Activated CD4-positive, alpha-beta T cell treated with anti-CD3 and anti-CD28 coated beads, Interleukin-2, amount 10 ng/mL, durations not matched to agents 7 days and 5 days (primary cell): Measurements from ENCODE around the gene PRRC1. TPM values are rescaled to one million over a fixed set of nuclear protein-coding genes. Genes with fewer than 3 reads are reported as not detected.

Experiments
- total RNA-seq, 2 experiments: library from RNA; stranded (reverse); gene quantifications; one replicate each; pipeline ENCODE4 v1.2.3, GENCODE V29; 2021

The PRRC1 gene
- total RNA-seq, 2 experiments from 2014 or later = 39.4 to 50.8 TPM

Other genes starting within 250 kb of the PRRC1 start
- gene MEGF10, start 226.8 kb upstream of the PRRC1 start, total RNA-seq = not detected
- gene CTXN3, start 131.4 kb downstream of the PRRC1 start, total RNA-seq = not detected
- not detected for gene CCDC192, start 185.8 kb downstream of the PRRC1 start, total RNA-seq